PFSK-1 (cell line): ENCODE measurements around the gene UBL4B.

Source experiments
- FOXP2 ChIP-seq: optimal IDR thresholded peaks from 2 replicates; pipeline ENCODE3; 2011; ENCODE audit warnings: borderline replicate concordance, control low read depth, inconsistent platforms; ENCODE audit not compliant: insufficient read depth; ENCODE audit errors: extremely low read length, extremely low read depth
- POLR2AphosphoS5 ChIP-seq: IDR thresholded peaks from 2 replicates; pipeline ENCODE4 v1.6.1; 2012; ENCODE audit warnings: low read depth, mild to moderate bottlenecking, control low read depth, low read length, moderate library complexity
- TAF1 ChIP-seq: IDR thresholded peaks from 2 replicates; pipeline ENCODE4 v1.6.1; 2012; ENCODE audit warnings: low read length, control low read depth, borderline replicate concordance; ENCODE audit not compliant: insufficient read depth

DNA sequence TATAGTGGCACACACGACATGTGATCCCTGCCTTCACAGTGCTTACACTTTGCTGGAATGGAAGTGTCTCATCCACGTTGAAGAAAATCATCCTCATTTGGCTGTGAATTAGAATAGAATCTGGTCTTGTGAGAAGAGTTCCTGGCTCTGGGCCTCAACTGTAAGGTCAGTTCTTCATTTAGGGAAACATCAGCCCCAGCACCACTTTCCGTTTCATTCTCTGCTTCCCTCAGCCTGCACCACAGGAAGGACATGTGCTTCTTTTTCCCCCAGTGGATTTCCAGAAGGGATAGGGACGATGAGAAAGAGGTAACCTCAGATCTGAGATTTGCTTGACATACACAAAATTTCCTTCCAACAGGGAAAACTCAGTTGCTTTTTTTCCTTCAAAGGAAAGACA, 38.1 kb upstream of the UBL4B start:
- no peak for TF ChIP-seq TAF1
- no peak for TF ChIP-seq POLR2AphosphoS5
- no peak for TF ChIP-seq FOXP2
